C4-2B (cell line): ENCODE measurements around the gene MEG3.

Experiments
- ZFX ChIP-seq: fragments of 450-650 bp; IDR thresholded peaks from 2 replicates; pipeline ENCODE4 v1.6.1; 2017
- TF ChIP-seq, protein P1 (sequence below): fragments of 450-650 bp; conservative IDR thresholded peaks from 2 replicates; pipeline ENCODE4 v1.5.1; 2017; ENCODE audit warnings: mild to moderate bottlenecking

DNA sequence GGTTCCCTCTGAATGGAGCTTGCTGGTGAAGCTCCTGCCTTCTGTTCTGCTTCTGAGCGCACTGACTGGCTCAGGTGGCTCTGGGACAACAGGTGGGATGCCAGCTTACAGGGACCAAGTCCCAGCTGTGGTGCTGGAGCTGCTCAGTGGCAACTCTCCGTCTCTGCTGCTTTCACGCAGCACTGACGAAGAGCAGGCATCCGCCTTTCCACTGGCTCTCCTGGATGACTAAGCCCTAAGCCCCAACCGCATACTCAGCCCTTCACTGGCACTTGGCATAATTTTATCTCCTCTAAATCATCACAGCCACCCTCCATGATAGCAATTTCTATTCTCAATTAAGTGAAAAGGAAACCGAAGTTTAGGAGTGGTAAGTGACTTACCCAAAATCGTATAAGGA is 81.3 kb downstream of the MEG3 start:
- TF ChIP-seq, protein P1, sequence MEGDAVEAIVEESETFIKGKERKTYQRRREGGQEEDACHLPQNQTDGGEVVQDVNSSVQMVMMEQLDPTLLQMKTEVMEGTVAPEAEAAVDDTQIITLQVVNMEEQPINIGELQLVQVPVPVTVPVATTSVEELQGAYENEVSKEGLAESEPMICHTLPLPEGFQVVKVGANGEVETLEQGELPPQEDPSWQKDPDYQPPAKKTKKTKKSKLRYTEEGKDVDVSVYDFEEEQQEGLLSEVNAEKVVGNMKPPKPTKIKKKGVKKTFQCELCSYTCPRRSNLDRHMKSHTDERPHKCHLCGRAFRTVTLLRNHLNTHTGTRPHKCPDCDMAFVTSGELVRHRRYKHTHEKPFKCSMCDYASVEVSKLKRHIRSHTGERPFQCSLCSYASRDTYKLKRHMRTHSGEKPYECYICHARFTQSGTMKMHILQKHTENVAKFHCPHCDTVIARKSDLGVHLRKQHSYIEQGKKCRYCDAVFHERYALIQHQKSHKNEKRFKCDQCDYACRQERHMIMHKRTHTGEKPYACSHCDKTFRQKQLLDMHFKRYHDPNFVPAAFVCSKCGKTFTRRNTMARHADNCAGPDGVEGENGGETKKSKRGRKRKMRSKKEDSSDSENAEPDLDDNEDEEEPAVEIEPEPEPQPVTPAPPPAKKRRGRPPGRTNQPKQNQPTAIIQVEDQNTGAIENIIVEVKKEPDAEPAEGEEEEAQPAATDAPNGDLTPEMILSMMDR = no peak
- no peak for TF ChIP-seq ZFX
